Measurements from ENCODE around the gene NRXN3.

NRXN3 gene

GRCh38 chr14:79370969-79371368 is 1200.8 kb downstream of the NRXN3 start:
- DNase-seq (ENCODE audit: low read depth), result no peak
- TF ChIP-seq CTCF (IDR thresholded peaks at IDR 0.05; ENCODE audit: insufficient read depth, low read depth, low read length, missing control alignments), result no peak
- no peak overlapping the region for H3K4me3 ChIP-seq (ENCODE audit: low read depth, low read length)

- TF ChIP-seq CTCF (IDR thresholded peaks at IDR 0.05; ENCODE audit: insufficient read depth, low read depth, low read length, missing control alignments), result no peak
- no peak for DNase-seq (ENCODE audit: low read depth)
Observed at GRCh38 chr14:79373451-79373850, 1203.3 kb downstream of the NRXN3 start.

GRCh38 chr14:79375356-79375755 is 1205.2 kb downstream of the NRXN3 start:
- DNase-seq (ENCODE audit: low read depth), result no peak
- no peak for TF ChIP-seq CTCF (IDR thresholded peaks at IDR 0.05; ENCODE audit: insufficient read depth, low read depth, low read length, missing control alignments)
- H3K4me3 ChIP-seq (ENCODE audit: low read depth, low read length), result no peak overlapping the region

More at GRCh38 chr14:79373451-79373850, 1203.3 kb downstream of the NRXN3 start:
- H3K4me3 ChIP-seq (ENCODE audit: low read depth, low read length), result no peak overlapping the region

GRCh38 chr14:79376557-79376956 is 1206.4 kb downstream of the NRXN3 start:
- no peak for TF ChIP-seq CTCF (IDR thresholded peaks at IDR 0.05; ENCODE audit: insufficient read depth, low read depth, low read length, missing control alignments)
- DNase-seq (ENCODE audit: low read depth), result no peak
- no peak overlapping the region for H3K4me3 ChIP-seq (ENCODE audit: low read depth, low read length)

GRCh38 chr14:79378020-79378419 is 1207.8 kb downstream of the NRXN3 start:
- TF ChIP-seq CTCF (IDR thresholded peaks at IDR 0.05; ENCODE audit: insufficient read depth, low read depth, low read length, missing control alignments), result no peak
- no peak for DNase-seq (ENCODE audit: low read depth)
- H3K4me3 ChIP-seq (ENCODE audit: low read depth, low read length), result no peak overlapping the region

- no peak for TF ChIP-seq CTCF (IDR thresholded peaks at IDR 0.05; ENCODE audit: insufficient read depth, low read depth, low read length, missing control alignments)
Observed at GRCh38 chr14:79379266-79379665, 1209.1 kb downstream of the NRXN3 start.

GRCh38 chr14:79383031-79383430 is 1212.9 kb downstream of the NRXN3 start:
- no peak for TF ChIP-seq CTCF (IDR thresholded peaks at IDR 0.05; ENCODE audit: insufficient read depth, low read depth, low read length, missing control alignments)
- no peak overlapping the region for H3K4me3 ChIP-seq (ENCODE audit: low read depth, low read length)
- DNase-seq (ENCODE audit: low read depth), result no peak

More at GRCh38 chr14:79379266-79379665, 1209.1 kb downstream of the NRXN3 start:
- no peak for DNase-seq (ENCODE audit: low read depth)
- no peak overlapping the region for H3K4me3 ChIP-seq (ENCODE audit: low read depth, low read length)
